HepG2 (cell line): Measurements from ENCODE around the gene MRPL14. TPM values are rescaled to one million over a fixed set of nuclear protein-coding genes. Genes with fewer than 3 reads are reported as not detected.

Experiments used
- AGO1 ChIP-seq: fragments of 200-400 bp; formaldehyde crosslinking; IDR thresholded peaks from 2 replicates; pipeline ENCODE4 v1.6.1; 2017; ENCODE audit warnings: mild to moderate bottlenecking, low read depth, low read length, moderate library complexity; ENCODE audit not compliant: poor library complexity, severe bottlenecking
- CSRNP2 ChIP-seq: sonication (generic); formaldehyde crosslinking; conservative IDR thresholded peaks from 2 replicates; pipeline ENCODE4 v1.8.0; 2022; ENCODE audit warnings: low read depth, missing genetic modification reagents
- DNMT1 ChIP-seq: sonication (generic); formaldehyde crosslinking; IDR thresholded peaks from 2 replicates; pipeline ENCODE4 v1.5.1; 2020; ENCODE audit warnings: mild to moderate bottlenecking, missing genetic modification reagents
- E2F1 ChIP-seq: sonication (generic); formaldehyde crosslinking; IDR thresholded peaks from 2 replicates; pipeline ENCODE4 v1.5.0; 2020; ENCODE audit warnings: missing genetic modification reagents
- FOXP1 ChIP-seq, 2 experiments: fragments of 450-650 bp in 1 of 2; IDR thresholded peaks; 2 replicates each; pipeline ENCODE4 v1.6.1; 2017 to 2018; ENCODE audit warnings: antibody characterized with exemption in 1 of 2
- GPBP1L1 ChIP-seq: sonication (generic); formaldehyde crosslinking; IDR thresholded peaks from 2 replicates; pipeline ENCODE4 v1.5.0; 2020; ENCODE audit warnings: mild to moderate bottlenecking, missing genetic modification reagents
- GTF2F1 ChIP-seq: fragments of 150-350 bp; IDR thresholded peaks from 2 replicates; pipeline ENCODE4 v1.6.1; 2014; ENCODE audit warnings: low read length
- NFATC3 ChIP-seq: sonication (generic); formaldehyde crosslinking; IDR thresholded peaks from 2 replicates; pipeline ENCODE4 v1.5.1; 2020; ENCODE audit warnings: mild to moderate bottlenecking, missing genetic modification reagents
- SOX5 ChIP-seq: IDR thresholded peaks from 2 replicates; pipeline ENCODE4 v1.6.1; 2016; ENCODE audit warnings: borderline replicate concordance
- SSRP1 ChIP-seq: IDR thresholded peaks from 2 replicates; pipeline ENCODE4 v1.6.1; 2016; ENCODE audit warnings: control low read depth
- TEAD3 ChIP-seq: optimal IDR thresholded peaks from 2 replicates; pipeline ENCODE3; 2016; ENCODE audit warnings: borderline replicate concordance
- ZFP82 ChIP-seq: sonication (generic); formaldehyde crosslinking; IDR thresholded peaks from 2 replicates; pipeline ENCODE4 v1.5.1; 2020; ENCODE audit warnings: mild to moderate bottlenecking, missing genetic modification reagents, borderline replicate concordance
- ZNF30 ChIP-seq: sonication (generic); formaldehyde crosslinking; IDR thresholded peaks from 2 replicates; pipeline ENCODE4 v1.5.0; 2020; ENCODE audit warnings: mild to moderate bottlenecking, missing genetic modification reagents
- ZNF335 ChIP-seq: sonication (generic); formaldehyde crosslinking; IDR thresholded peaks from 2 replicates; pipeline ENCODE4 v1.4.0; 2020; ENCODE audit warnings: missing genetic modification reagents
- ZNF687 ChIP-seq: sonication (generic); formaldehyde crosslinking; IDR thresholded peaks from 2 replicates; pipeline ENCODE4 v1.5.1; 2020; ENCODE audit warnings: mild to moderate bottlenecking, missing genetic modification reagents, moderate library complexity
- ZNF710 ChIP-seq: sonication (generic); formaldehyde crosslinking; IDR thresholded peaks from 2 replicates; pipeline ENCODE4 v1.5.0; 2020; ENCODE audit warnings: mild to moderate bottlenecking, missing genetic modification reagents, borderline replicate concordance
- polyA plus RNA-seq, 8 experiments: library from polyadenylated mRNA; depleted of rRNA in 3 of 8; stranded (reverse) in 7 of 8; unstranded in 1 of 8; fragments of >200 nt; fragmentation: Illumina TruSeq in 4 of 8; extraction: Trizol in 4 of 8; gene quantifications; 2 replicates each; pipeline versions ENCODE4 v1.2.1 to v1.2.3, GENCODE V29; 2011 to 2016; ENCODE audit warnings: low read depth in 4 of 8, missing spikeins in 1 of 8, mixed read lengths in 1 of 8; ENCODE audit not compliant: insufficient read depth in 1 of 8
- total RNA-seq, 5 experiments: library from RNA; depleted of rRNA; stranded (reverse); fragments of >200 nt; fragmentation: Illumina TruSeq; extraction: Trizol; gene quantifications; 2 replicates each; pipeline ENCODE4 v1.2.3, GENCODE V29; 2016; ENCODE audit warnings: low read depth in 1 of 5

Gene MRPL14
- total and polyA plus RNA-seq, 2 of the 13 experiments (the other 11 are each of a cell fraction or from before 2014, with no cell fraction given) = 157 to 178 TPM

GRCh38 chr6:44128020-44128917 lies 1.0 kb upstream of the MRPL14 start (continued):
- TF ChIP-seq GPBP1L1 = no peak
- TF ChIP-seq SSRP1 (CRISPR knock-in tag) = no peak
- TF ChIP-seq AGO1 = no peak
- TF ChIP-seq NFATC3 (CRISPR knock-in tag) = no peak
- TF ChIP-seq ZFP82 (CRISPR knock-in tag) = no peak
- TF ChIP-seq DNMT1 (CRISPR knock-in tag) = 0 out of 2 replicates have a peak, but pooled peaks have one; percentile 69
- TF ChIP-seq ZNF30 (CRISPR knock-in tag) = no peak
- no peak for TF ChIP-seq ZNF335 (CRISPR knock-in tag)
- no peak for TF ChIP-seq SOX5 (CRISPR knock-in tag)
- no peak for TF ChIP-seq FOXP1 (IDR thresholded peaks at IDR 0.05)
- TF ChIP-seq FOXP1 (CRISPR knock-in tag; IDR thresholded peaks at IDR 0.05) = no peak
- peak; percentile 87 for TF ChIP-seq ZNF687 (CRISPR knock-in tag)
- peak; percentile 70; the same call in 1 of the 2 replicates for TF ChIP-seq ZNF710 (CRISPR knock-in tag)
- TF ChIP-seq E2F1 (CRISPR knock-in tag) = no peak
- TF ChIP-seq TEAD3 (CRISPR knock-in tag) = no peak
- no peak for TF ChIP-seq GTF2F1
- TF ChIP-seq CSRNP2 (CRISPR knock-in tag) = no peak
